HG03432 (cell line): ENCODE data around the gene LLGL1.

Experiments
- ATAC-seq: cut with Tn5 transposase; IDR thresholded peaks from one replicate; pipeline ENCODE4 v1.9.1; 2021; ENCODE audit warnings: mild to moderate bottlenecking, moderate library complexity; ENCODE audit not compliant: unreplicated experiment

The LLGL1 gene

GRCh38 chr17:18250259-18250658, 24.8 kb downstream of the LLGL1 start:
- no peak for ATAC-seq

- no peak for ATAC-seq
Observed at GRCh38 chr17:18250708-18251107, 25.3 kb downstream of the LLGL1 start.

- no peak for ATAC-seq
Observed at GRCh38 chr17:18251204-18251603, 25.8 kb downstream of the LLGL1 start.

GRCh38 chr17:18252160-18252559, 26.7 kb downstream of the LLGL1 start:
- no peak for ATAC-seq

GRCh38 chr17:18253187-18253884, 27.9 kb downstream of the LLGL1 start:
- ATAC-seq = no peak

GRCh38 chr17:18253947-18254821, 28.7 kb downstream of the LLGL1 start:
- no peak for ATAC-seq

- no peak for ATAC-seq
Observed at GRCh38 chr17:18254888-18255649, 29.6 kb downstream of the LLGL1 start.

GRCh38 chr17:18256351-18256750, 30.9 kb downstream of the LLGL1 start:
- ATAC-seq = no peak

GRCh38 chr17:18256776-18257175, 31.3 kb downstream of the LLGL1 start:
- no peak for ATAC-seq

GRCh38 chr17:18257268-18257981, 32.0 kb downstream of the LLGL1 start:
- peak; percentile 5 for ATAC-seq

- peak; percentile 31 for ATAC-seq
Observed at GRCh38 chr17:18257982-18258355, 32.5 kb downstream of the LLGL1 start.

GRCh38 chr17:18258356-18259038, 33.1 kb downstream of the LLGL1 start, which contains the start of gene FLII:
Gene FLII, minus strand, starts transcription at chr17:18258738. Its CDS starts 48 bp downstream, at chr17:18258690.
- peak; percentile 26 for ATAC-seq

GRCh38 chr17:18259621-18260331, 34.3 kb downstream of the LLGL1 start:
- no peak for ATAC-seq

- peak; percentile 76 for ATAC-seq
Observed at GRCh38 chr17:18260332-18261145, 35.1 kb downstream of the LLGL1 start, which contains the start of gene MIEF2. Gene MIEF2, plus strand, starts transcription at chr17:18260662. Its CDS starts 2,059 bp downstream, at chr17:18262721.

GRCh38 chr17:18261146-18261515, 35.7 kb downstream of the LLGL1 start:
- no peak for ATAC-seq

- ATAC-seq = no peak
Observed at GRCh38 chr17:18261659-18262058, 36.2 kb downstream of the LLGL1 start.

- ATAC-seq = no peak
Observed at GRCh38 chr17:18262111-18262510, 36.7 kb downstream of the LLGL1 start.

GRCh38 chr17:18262641-18263040, 37.2 kb downstream of the LLGL1 start:
- no peak for ATAC-seq
